BE2C (cell line): ENCODE results near the gene CYP39A1.

Experiments
- DNase-seq: peaks from one replicate; pipeline ENCODE4 v3.0.0-alpha.2; 2020
- H3K27me3 ChIP-seq: fragments of 250-450 bp; sonication (Bioruptor Pico); 2 replicates; pipeline ENCODE4 v1.5.1; 2020; ENCODE audit warnings: mild to moderate bottlenecking
- H3K36me3 ChIP-seq: fragments of 250-450 bp; sonication (Bioruptor Pico); 2 replicates; pipeline ENCODE4 v1.5.1; 2020; ENCODE audit warnings: mild to moderate bottlenecking
- H3K4me1 ChIP-seq: fragments of 250-450 bp; sonication (Bioruptor Pico); 2 replicates; pipeline ENCODE4 v1.5.1; 2020
- H3K4me3 ChIP-seq: 2 replicates; pipeline ENCODE4 v1.5.1; 2011; ENCODE audit warnings: low read depth, low read length
- H3K9me3 ChIP-seq: fragments of 250-450 bp; sonication (Bioruptor Pico); 2 replicates; pipeline ENCODE4 v1.5.1; 2020
- TF ChIP-seq, protein P1 (sequence below): IDR thresholded peaks from 2 replicates; pipeline ENCODE4 v1.5.1; 2012; ENCODE audit warnings: mild to moderate bottlenecking, low read depth, low read length

CYP39A1 gene

DNA sequence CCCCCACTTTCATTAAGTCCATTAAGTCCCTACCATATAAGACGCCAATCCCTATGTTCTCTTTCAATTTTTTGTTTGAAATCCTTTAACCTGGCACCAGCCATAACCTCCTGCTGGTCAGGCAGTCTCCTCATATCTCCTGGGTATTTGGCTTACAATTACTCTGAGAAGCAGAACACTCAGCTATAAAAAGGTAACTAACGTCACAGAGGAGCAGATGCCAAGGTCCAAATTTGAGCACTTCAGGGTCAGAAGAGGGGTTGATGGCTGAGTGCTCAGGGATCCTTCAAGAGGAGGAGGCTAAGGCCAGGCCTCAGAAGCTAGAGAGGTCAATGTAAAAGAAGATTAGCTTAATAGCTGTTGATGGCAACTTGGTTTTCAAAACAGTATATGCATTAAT, 139.1 kb downstream of the CYP39A1 start:
- TF ChIP-seq, protein P1, sequence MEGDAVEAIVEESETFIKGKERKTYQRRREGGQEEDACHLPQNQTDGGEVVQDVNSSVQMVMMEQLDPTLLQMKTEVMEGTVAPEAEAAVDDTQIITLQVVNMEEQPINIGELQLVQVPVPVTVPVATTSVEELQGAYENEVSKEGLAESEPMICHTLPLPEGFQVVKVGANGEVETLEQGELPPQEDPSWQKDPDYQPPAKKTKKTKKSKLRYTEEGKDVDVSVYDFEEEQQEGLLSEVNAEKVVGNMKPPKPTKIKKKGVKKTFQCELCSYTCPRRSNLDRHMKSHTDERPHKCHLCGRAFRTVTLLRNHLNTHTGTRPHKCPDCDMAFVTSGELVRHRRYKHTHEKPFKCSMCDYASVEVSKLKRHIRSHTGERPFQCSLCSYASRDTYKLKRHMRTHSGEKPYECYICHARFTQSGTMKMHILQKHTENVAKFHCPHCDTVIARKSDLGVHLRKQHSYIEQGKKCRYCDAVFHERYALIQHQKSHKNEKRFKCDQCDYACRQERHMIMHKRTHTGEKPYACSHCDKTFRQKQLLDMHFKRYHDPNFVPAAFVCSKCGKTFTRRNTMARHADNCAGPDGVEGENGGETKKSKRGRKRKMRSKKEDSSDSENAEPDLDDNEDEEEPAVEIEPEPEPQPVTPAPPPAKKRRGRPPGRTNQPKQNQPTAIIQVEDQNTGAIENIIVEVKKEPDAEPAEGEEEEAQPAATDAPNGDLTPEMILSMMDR = no peak
- no peak for DNase-seq
- H3K36me3 ChIP-seq = no peaks in the 10 kb centered on the region
- H3K4me1 ChIP-seq = no peaks in the 10 kb centered on the region
- no peak overlapping the region for H3K4me3 ChIP-seq
- H3K27me3 ChIP-seq = no peaks in the 10 kb centered on the region
- H3K9me3 ChIP-seq = no peaks in the 10 kb centered on the region

DNA sequence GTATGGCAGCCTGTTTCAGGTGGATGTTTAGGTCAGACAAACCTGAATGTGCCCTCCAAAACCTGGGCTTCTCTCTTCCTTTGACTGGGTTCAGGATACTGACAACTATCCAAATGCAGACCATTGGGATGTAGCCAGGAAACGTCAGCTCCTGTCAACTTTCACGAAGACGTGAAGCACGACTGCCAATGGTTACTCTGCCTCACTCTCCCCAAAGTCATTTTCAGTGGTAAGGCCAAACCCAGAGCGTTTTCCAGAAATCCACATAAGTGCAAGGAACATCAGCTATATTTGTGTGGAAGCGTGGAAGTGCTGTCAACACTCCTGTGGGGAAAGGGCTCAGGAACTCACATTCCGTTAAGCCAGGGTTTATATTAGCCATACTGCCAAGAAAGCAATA, 141.3 kb downstream of the CYP39A1 start:
- TF ChIP-seq, protein P1 = no peak
- Histone ChIP-seq H3K4me1 (no peaks in the 10 kb centered on the region), H3K36me3 (no peaks in the 10 kb centered on the region), H3K4me3 (no peak overlapping the region), H3K9me3 (no peaks in the 10 kb centered on the region), H3K27me3 (no peaks in the 10 kb centered on the region)
- no peak for DNase-seq

DNA sequence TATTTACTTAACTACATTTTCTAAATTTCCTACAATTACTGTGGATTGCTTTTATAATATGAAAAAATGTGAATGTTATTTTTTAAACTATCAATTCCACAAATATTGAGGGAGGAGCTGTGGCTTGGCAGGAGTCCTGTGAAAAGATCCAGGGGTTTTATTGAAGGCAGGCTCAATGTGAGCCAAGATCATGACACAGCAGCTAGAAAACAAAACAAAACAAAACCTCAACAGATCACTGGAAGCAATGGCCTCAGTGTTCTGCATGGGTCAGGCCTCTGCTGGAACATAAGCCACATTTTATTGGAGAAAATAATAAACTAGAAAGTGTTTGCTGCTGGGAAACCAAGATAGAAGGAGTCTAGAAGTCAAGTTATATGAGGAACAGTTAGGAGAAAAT, 142.0 kb downstream of the CYP39A1 start:
- Histone ChIP-seq H3K36me3 (no peaks in the 10 kb centered on the region), H3K9me3 (no peaks in the 10 kb centered on the region), H3K4me3 (no peak overlapping the region), H3K27me3 (no peaks in the 10 kb centered on the region), H3K4me1 (no peaks in the 10 kb centered on the region)
- TF ChIP-seq, protein P1 = no peak
- no peak for DNase-seq

DNA sequence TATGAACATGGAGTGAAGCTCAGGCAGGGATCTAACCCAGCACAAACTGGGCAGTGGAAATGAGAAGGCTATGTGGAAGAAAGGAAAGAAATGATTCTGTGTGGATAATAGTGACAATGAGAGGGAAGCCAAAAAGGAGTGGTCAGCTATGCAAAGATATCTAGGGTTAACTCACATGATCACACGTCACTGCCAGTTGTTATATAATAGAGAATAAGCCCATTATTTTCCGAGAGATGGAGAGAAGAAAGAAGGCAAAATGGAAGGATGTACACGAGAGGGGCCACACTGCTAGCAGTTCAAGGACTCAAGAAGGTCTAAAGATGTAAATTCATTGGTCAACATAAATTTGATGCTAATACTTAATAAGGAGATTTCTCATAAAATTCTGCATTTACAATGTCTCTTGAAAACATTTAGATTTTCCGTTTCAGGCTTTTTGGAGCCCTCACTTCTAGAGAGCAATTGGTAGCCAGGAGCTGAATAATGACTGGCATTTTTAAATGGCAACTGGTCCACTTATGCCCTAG, 142.6 kb downstream of the CYP39A1 start:
- no peak for DNase-seq
- no peaks in the 10 kb centered on the region for H3K27me3 ChIP-seq
- TF ChIP-seq, protein P1 = no peak
- H3K9me3 ChIP-seq = no peaks in the 10 kb centered on the region
- no peak overlapping the region for H3K4me3 ChIP-seq
- no peaks in the 10 kb centered on the region for H3K4me1 ChIP-seq
- no peaks in the 10 kb centered on the region for H3K36me3 ChIP-seq

DNA sequence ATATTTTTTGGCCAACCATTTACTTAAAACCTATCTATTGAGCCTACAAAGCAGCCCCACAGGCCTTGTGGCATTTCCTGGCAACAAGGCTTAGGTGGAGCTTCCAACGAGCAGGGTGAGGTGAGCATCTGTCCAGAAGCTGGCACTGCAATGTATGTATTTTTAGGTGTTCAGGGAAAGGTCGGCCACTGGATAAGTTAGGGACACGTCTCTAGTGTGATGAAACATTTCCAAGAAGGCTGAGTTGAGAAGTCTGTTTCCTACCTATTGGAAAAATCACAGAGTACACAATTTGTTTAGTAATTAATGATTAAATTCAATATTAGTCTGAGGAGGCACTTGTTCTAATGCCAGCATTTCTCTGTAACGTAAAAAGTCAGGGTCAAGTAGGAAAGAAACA, 143.6 kb downstream of the CYP39A1 start:
- H3K4me1 ChIP-seq = no peaks in the 10 kb centered on the region
- no peaks in the 10 kb centered on the region for H3K36me3 ChIP-seq
- H3K27me3 ChIP-seq = no peaks in the 10 kb centered on the region
- H3K4me3 ChIP-seq = no peak overlapping the region
- TF ChIP-seq, protein P1 = no peak
- no peak for DNase-seq
- no peaks in the 10 kb centered on the region for H3K9me3 ChIP-seq

DNA sequence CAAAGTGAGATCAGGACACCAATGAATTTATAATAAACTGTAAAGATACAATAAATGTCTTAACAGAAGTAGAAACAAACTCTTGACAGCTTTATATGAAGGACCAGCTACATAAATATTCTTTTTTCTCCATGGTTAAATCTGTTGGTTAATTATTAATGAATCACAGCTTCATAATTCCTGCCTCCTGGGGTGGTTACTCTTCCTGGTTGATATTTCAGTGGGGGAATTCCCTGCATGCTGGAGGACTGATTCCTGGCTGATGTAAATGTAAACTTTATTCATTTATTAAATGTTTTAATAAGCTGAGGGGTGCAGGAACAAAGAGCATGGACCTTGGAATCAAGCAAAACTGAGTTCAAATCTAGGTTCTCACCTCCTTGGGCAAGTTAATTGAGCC, 145.2 kb downstream of the CYP39A1 start:
- Histone ChIP-seq H3K9me3 (no peaks in the 10 kb centered on the region), H3K36me3 (no peaks in the 10 kb centered on the region), H3K27me3 (no peaks in the 10 kb centered on the region), H3K4me3 (no peak overlapping the region), H3K4me1 (no peaks in the 10 kb centered on the region)
- no peak for DNase-seq
- TF ChIP-seq, protein P1 = no peak
